Measurements from ENCODE around the gene C2. TPM values are rescaled to one million over a fixed set of nuclear protein-coding genes. Genes with fewer than 3 reads are reported as not detected.

The C2 gene
- total RNA-seq, 1 experiment from 2014 or later, result 3.7 TPM

GRCh38 chr6:31948753-31949413 lies 21.4 kb downstream of the C2 start:
- in situ Hi-C loops (cut with HindIII; ENCODE audit: low sequenced_read_pairs), result no loop called here
- no peak for DNase-seq (ENCODE audit: low spot score)

GRCh38 chr6:31949926-31950548 lies 22.5 kb downstream of the C2 start:
- no peak for DNase-seq (ENCODE audit: low spot score)
- in situ Hi-C loops (cut with HindIII; ENCODE audit: low sequenced_read_pairs), result no loop called here

- in situ Hi-C loops (cut with HindIII; ENCODE audit: low sequenced_read_pairs), result no loop called here
- DNase-seq (ENCODE audit: low spot score), result peak; percentile 57
These were observed 24.8 kb downstream of the C2 start for GRCh38 chr6:31952140-31952805.

GRCh38 chr6:31952890-31953289 lies 25.4 kb downstream of the C2 start:
- in situ Hi-C loops (cut with HindIII; ENCODE audit: low sequenced_read_pairs), result no loop called here
- DNase-seq (ENCODE audit: low spot score), result no peak

- in situ Hi-C loops (cut with HindIII; ENCODE audit: low sequenced_read_pairs), result no loop called here
These were observed 27.0 kb downstream of the C2 start for GRCh38 chr6:31954511-31954910.

GRCh38 chr6:31956796-31957195 lies 29.3 kb downstream of the C2 start:
- in situ Hi-C loops (cut with HindIII; ENCODE audit: low sequenced_read_pairs), result no loop called here

More at GRCh38 chr6:31954511-31954910, 27.0 kb downstream of the C2 start:
- no peak for DNase-seq (ENCODE audit: low spot score)

GRCh38 chr6:31958412-31958740 lies 30.9 kb downstream of the C2 start:
- DNase-seq (ENCODE audit: low spot score), result peak; percentile 7
- in situ Hi-C loops (cut with HindIII; ENCODE audit: low sequenced_read_pairs), result no loop called here

More at GRCh38 chr6:31956796-31957195, 29.3 kb downstream of the C2 start:
- DNase-seq (ENCODE audit: low spot score), result no peak

GRCh38 chr6:31958741-31959739 lies 31.5 kb downstream of the C2 start, which contains the start of the genes NELFE and SKIC2:
Gene NELFE, minus strand, starts transcription at chr6:31958971. Its CDS starts 525 bp downstream, at chr6:31958446.
Gene SKIC2, plus strand, starts transcription at chr6:31959175. Its CDS starts 18 bp downstream, at chr6:31959193.
- in situ Hi-C loops (cut with HindIII; ENCODE audit: low sequenced_read_pairs), result no loop called here
- DNase-seq (ENCODE audit: low spot score), result peak; percentile 98

GRCh38 chr6:31961616-31962015 lies 34.1 kb downstream of the C2 start:
- no peak for DNase-seq (ENCODE audit: low spot score)
- in situ Hi-C loops (cut with HindIII; ENCODE audit: low sequenced_read_pairs), result no loop called here

- in situ Hi-C loops (cut with HindIII; ENCODE audit: low sequenced_read_pairs), result no loop called here
- DNase-seq (ENCODE audit: low spot score), result no peak
These were observed 36.4 kb downstream of the C2 start for GRCh38 chr6:31963921-31964320.

GRCh38 chr6:31965700-31966099 lies 38.2 kb downstream of the C2 start:
- in situ Hi-C loops (cut with HindIII; ENCODE audit: low sequenced_read_pairs), result no loop called here
- DNase-seq (ENCODE audit: low spot score), result no peak

GRCh38 chr6:31966506-31966905 lies 39.0 kb downstream of the C2 start:
- DNase-seq (ENCODE audit: low spot score), result no peak
- in situ Hi-C loops (cut with HindIII; ENCODE audit: low sequenced_read_pairs), result no loop called here

- in situ Hi-C loops (cut with HindIII; ENCODE audit: low sequenced_read_pairs), result no loop called here
- no peak for DNase-seq (ENCODE audit: low spot score)
These were observed 39.7 kb downstream of the C2 start for GRCh38 chr6:31966997-31967925.

GRCh38 chr6:31967926-31968320 lies 40.4 kb downstream of the C2 start:
- in situ Hi-C loops (cut with HindIII; ENCODE audit: low sequenced_read_pairs), result no loop called here

GRCh38 chr6:31968326-31968725 lies 40.8 kb downstream of the C2 start:
- in situ Hi-C loops (cut with HindIII; ENCODE audit: low sequenced_read_pairs), result no loop called here
- DNase-seq (ENCODE audit: low spot score), result no peak

More at GRCh38 chr6:31967926-31968320, 40.4 kb downstream of the C2 start:
- no peak for DNase-seq (ENCODE audit: low spot score)

GRCh38 chr6:31968791-31969711 lies 41.5 kb downstream of the C2 start:
- no peak for DNase-seq (ENCODE audit: low spot score)
- in situ Hi-C loops (cut with HindIII; ENCODE audit: low sequenced_read_pairs), result no loop called here

All from G401 (cell line).